HAP-1 (cell line): ENCODE data around the gene AURKAIP1.
"Not testable (repeated sequence)": the region's sequence is repeated elsewhere in the genome, so short reads cannot be mapped to it uniquely, and the experiment has no call there.

Experiments used
- DNase-seq, 2 experiments: peaks; one replicate each; pipeline ENCODE4 v3.0.0-alpha.2; 2016 to 2020; ENCODE audit warnings: low spot score in 2 of 2
- H3K27me3 ChIP-seq: fragments of 250-450 bp; sonication (Bioruptor Pico); 2 replicates; pipeline ENCODE4 v1.5.1; 2020; ENCODE audit warnings: low read depth, mild to moderate bottlenecking, moderate library complexity
- H3K36me3 ChIP-seq: fragments of 250-450 bp; sonication (Bioruptor Pico); replicated peaks from 2 replicates; pipeline ENCODE4 v1.5.1; 2020; ENCODE audit warnings: mild to moderate bottlenecking
- H3K4me1 ChIP-seq: fragments of 250-450 bp; sonication (Bioruptor Pico); 2 replicates; pipeline ENCODE4 v1.5.1; 2020; ENCODE audit warnings: mild to moderate bottlenecking
- H3K4me3 ChIP-seq: fragments of 250-450 bp; sonication (Bioruptor Pico); 2 replicates; pipeline ENCODE4 v1.5.1; 2020; ENCODE audit warnings: mild to moderate bottlenecking, moderate library complexity
- H3K9me3 ChIP-seq: fragments of 250-450 bp; sonication (Bioruptor Pico); 2 replicates; pipeline ENCODE4 v1.5.1; 2020; ENCODE audit warnings: mild to moderate bottlenecking, moderate library complexity
- in situ Hi-C: fragments of 300-500 bp; cut with MboI; formaldehyde crosslinking; loops from 3 replicates; pipeline ENCODE4 v1.14.3; 2020; ENCODE audit warnings: low sequenced_read_pairs, inconsistent platforms, mixed read lengths

Gene AURKAIP1

DNA sequence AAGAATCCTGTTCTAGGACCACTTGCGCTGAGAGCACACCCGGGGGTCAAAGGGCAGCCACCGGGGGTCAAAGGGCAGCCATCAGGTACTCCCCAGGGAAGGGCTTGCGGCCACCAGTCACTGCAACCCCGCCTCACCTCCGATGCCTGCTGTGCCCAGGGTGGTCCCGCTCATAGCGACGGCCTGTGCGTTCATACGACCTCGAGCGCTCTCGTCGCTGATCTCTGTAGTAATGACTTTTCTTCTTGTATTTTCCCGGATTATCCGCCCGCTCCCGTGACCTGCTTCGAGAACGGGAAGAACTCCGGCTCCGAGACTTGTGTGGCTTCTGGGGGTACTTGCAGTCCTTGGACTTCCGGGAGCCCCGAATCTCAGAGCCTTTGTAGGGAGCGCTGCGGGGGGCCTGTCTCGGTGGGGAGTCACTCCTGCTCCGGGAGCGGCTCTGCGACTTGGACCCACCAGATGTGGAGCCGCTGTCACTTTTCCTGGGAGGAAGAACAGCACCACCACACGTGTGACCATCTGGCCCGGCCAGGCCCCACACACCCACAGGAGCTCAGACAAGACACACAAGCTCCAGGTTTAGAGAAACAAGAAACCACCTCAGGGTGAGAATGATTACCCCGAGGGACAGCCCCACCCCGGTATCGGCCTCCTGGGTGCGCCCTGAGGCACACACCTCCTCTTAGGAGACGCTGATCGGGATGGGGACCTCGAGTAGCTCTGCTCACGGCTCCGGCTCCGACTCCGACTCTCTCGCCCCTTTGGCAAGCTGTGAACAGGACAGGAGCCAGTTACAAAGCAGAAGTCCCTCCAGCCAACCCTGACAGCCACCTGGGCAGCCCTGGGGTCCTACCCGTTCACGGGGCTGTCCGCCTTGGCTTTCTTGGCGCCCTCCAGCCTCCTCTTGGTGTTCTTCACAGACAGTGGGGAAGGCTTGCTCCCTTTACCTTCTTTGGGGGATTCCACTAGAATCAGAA, 12.4 kb upstream of the AURKAIP1 start:
- Histone ChIP-seq H3K36me3 (peaks cover 69% of the 10 kb centered on the region), H3K9me3 (no peaks in the 10 kb centered on the region)

GRCh38 chr1:1385931-1386330, 10.9 kb upstream of the AURKAIP1 start:
- Histone ChIP-seq H3K4me3 (no peak overlapping the region), H3K36me3 (peaks cover 58% of the 10 kb centered on the region), H3K4me1 (no peaks in the 10 kb centered on the region), H3K9me3 (no peaks in the 10 kb centered on the region), H3K27me3 (no peaks in the 10 kb centered on the region)
- in situ Hi-C loops, result no loop called here
- DNase-seq, result no peak

More for the DNA sequence above, 12.4 kb upstream of the AURKAIP1 start:
- Histone ChIP-seq H3K4me3 (no peak overlapping the region), H3K27me3 (no peaks in the 10 kb centered on the region), H3K4me1 (no peaks in the 10 kb centered on the region)
- in situ Hi-C loops, result no loop called here
- no peak for DNase-seq

DNA sequence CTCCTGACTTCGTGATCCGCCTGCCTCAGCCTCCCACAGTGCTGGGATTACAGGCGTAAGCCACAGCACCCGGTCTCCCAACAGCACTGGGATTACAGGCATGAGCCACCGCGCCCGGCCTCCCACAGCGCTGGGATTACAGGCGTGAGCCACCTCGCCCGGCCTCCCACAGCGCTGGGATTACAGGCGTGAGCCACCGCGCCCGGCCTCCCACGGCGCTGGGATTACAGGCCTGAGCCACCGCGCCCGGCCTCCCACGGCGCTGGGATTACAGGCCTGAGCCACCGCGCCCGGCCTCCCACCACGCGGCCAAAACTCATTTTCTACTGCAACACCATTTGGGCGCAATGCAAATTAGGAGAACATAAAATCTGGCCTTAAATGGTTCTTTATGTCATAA, 10.3 kb upstream of the AURKAIP1 start:
- H3K27me3 ChIP-seq, H3K9me3 ChIP-seq, H3K4me3 ChIP-seq, in situ Hi-C loops, H3K4me1 ChIP-seq, DNase-seq: not testable (repeated sequence)
- peaks cover 52% of the 10 kb centered on the region for H3K36me3 ChIP-seq

GRCh38 chr1:1381294-1381693, 6.3 kb upstream of the AURKAIP1 start:
- Histone ChIP-seq H3K27me3 (no peaks in the 10 kb centered on the region), H3K4me1 (no peaks in the 10 kb centered on the region), H3K36me3 (peaks cover 13% of the 10 kb centered on the region), H3K4me3 (no peak overlapping the region), H3K9me3 (no peaks in the 10 kb centered on the region)
- in situ Hi-C loops, result no loop called here
- no peak for DNase-seq

DNA sequence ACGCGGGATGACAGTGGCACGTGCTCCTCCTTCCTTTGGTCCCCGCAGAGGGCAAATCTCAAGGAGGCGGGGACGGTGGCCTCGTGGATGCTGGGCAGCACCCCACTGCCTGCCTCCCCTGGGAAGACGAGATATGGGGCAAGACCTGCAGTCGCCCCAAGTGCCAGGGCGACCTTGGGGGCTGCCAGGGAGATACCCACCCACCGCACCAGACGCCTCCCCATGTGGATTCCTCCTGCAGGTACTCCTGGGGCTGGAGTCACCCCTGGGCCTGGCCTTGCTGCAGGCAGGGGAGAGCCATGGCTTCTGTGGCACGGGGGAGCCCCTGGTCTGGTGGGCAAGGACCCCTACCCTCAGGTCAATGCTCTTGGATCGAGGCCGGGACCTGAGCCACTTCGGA, 5.9 kb upstream of the AURKAIP1 start:
- Histone ChIP-seq H3K4me1 (no peaks in the 10 kb centered on the region), H3K27me3 (no peaks in the 10 kb centered on the region), H3K4me3 (no peak overlapping the region), H3K36me3 (peaks cover 11% of the 10 kb centered on the region), H3K9me3 (no peaks in the 10 kb centered on the region)
- no peak for DNase-seq
- in situ Hi-C loops, result no loop called here

GRCh38 chr1:1377540-1378205, 2.7 kb upstream of the AURKAIP1 start:
- H3K27me3 ChIP-seq, result no peaks in the 10 kb centered on the region
- in situ Hi-C loops, result no loop called here
- DNase-seq, result no peak
- H3K9me3 ChIP-seq, result no peaks in the 10 kb centered on the region
- peaks cover 27% of the 10 kb centered on the region for H3K36me3 ChIP-seq
- H3K4me3 ChIP-seq, result no peak overlapping the region
- peaks cover 7% of the 10 kb centered on the region for H3K4me1 ChIP-seq

DNA sequence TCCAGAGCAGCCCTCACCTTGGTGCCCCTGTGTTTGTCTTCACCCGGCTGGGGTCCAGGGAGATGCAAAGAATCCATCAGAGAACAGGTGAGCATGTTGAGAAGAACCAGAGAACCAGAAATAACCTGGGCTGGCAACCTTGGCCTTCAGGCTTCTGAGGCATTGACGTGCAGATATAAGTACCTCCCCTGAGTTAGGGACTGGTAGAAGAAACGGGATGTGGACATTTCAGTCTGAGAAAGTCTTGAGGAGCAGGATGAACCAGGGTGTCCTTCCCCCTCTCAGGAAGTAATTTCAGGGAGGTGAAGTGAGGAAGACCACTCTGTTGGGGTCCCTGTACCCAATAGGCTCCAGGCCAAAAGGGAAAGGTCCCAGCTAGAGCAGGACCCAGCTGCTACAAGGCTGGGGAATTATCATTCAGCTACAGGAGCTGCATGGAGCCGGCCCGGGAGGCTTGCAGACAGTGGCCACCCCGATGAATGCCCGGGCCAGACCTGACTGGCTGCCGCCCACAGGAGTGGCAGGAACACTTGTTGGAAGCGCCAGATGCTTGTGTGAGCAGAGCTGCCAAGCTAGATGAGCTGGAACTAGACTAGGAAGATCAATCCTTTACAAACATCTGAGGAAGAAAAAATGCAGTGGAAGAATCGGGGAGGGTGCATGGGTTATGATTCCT, 1.7 kb upstream of the AURKAIP1 start:
- Histone ChIP-seq H3K36me3 (peaks cover 33% of the 10 kb centered on the region), H3K4me1 (peaks cover 7% of the 10 kb centered on the region), H3K9me3 (no peaks in the 10 kb centered on the region), H3K27me3 (no peaks in the 10 kb centered on the region), H3K4me3 (no peak overlapping the region)
- DNase-seq, result no peak
- in situ Hi-C loops, result no loop called here

GRCh38 chr1:1374589-1374928, 448 bp downstream of the AURKAIP1 start:
- no peaks in the 10 kb centered on the region for H3K9me3 ChIP-seq

GRCh38 chr1:1373815-1374588, 1.0 kb downstream of the AURKAIP1 start:
- Histone ChIP-seq H3K4me1 (peaks cover 7% of the 10 kb centered on the region), H3K27me3 (no peaks in the 10 kb centered on the region), H3K36me3 (peaks cover 33% of the 10 kb centered on the region), H3K9me3 (no peaks in the 10 kb centered on the region), H3K4me3 (peak overlapping the region; percentile 83)
- no peak for DNase-seq
- in situ Hi-C loops, result no loop called here

More at GRCh38 chr1:1374589-1374928, 448 bp downstream of the AURKAIP1 start:
- no peaks in the 10 kb centered on the region for H3K27me3 ChIP-seq
- no peak for DNase-seq
- H3K4me1 ChIP-seq, result peaks cover 7% of the 10 kb centered on the region
- H3K36me3 ChIP-seq, result peaks cover 33% of the 10 kb centered on the region
- peak overlapping the region; percentile 83 for H3K4me3 ChIP-seq
- in situ Hi-C loops, result no loop called here

DNA sequence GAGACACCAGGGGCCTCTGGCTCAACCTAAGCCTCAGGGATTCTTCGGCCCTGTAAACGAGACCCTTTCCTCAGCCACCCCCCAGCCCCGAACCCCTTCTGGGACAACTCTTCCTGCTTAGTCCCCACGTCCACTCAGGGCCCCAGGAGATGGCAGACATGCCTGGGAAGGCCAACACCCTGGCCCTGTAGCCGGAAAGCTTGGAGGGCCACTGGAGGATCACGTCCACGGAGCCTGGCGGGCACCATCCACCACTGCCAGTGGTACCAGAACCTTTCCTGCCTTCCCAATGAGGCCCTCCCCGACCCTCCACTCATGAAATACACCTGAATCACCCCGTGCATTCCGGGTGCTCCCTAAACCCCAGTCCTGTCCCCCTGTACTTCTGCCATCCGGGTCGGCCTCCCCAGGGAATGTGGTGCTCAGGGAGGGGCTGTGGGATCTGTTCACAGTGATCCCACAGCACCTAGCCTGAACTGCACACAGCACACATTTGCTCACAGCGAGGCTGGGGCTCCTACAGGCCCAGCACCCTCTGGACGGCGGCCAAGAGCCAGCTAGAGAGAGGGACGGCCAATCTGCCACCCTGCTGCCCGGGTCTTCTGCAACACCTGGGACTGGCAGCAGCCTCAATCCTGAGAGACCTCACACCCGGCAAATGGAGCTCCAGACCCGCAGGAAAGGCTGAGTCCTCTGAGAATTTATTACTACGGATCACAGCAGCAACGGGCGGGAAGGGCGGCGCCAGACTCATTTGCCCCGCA, 1.8 kb downstream of the AURKAIP1 start:
- in situ Hi-C loops, result no loop called here
- no peak for DNase-seq
- no peak overlapping the region for H3K4me3 ChIP-seq

DNA sequence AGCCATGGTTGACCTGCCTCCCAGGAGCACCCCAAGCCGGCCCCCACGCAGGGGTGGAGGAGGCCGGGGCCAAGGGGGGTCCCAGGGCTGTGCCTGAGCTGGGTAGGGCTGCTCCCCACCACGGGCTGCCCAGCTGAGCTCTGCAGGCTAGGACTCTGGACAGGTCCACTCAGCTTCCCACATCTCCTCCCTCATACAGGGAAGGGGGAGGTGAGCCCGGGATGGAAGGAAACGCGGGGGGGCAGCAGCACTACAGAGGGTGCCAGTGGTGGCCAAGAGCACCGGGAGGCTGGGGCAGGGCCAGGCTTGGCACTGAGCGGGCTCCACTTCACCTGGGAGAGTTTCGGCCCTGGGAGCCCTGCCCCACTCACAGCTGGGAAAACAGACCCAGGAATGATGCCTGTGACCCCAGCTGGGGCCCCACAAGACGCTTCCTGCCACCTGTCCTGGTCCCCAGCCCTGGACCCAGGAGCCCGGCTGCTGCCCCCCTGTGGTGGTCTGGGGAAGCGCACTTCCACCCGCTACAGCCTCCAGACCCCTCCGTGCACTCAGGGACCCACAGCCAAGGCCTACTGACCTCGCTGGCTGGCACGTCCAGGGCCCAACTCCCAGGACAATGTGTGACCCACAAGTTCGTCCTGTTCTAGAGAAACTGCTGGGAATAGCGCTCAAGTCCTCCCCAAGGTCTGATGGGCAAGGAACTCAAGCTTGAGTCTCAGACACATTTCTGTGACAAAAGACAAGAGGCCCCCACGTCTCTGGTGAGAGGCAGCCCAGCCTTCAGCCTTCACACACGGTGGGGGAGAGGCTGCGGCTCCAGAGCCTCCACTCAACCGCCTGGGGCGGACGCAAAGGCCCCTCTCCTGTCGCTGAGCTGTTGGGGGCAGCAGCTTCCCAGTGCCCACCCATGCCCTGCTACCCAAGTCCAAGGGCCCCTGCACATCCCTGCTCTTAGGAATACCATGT, 3.0 kb downstream of the AURKAIP1 start:
- H3K36me3 ChIP-seq, result peaks cover 33% of the 10 kb centered on the region
- in situ Hi-C loops, result no loop called here
- H3K27me3 ChIP-seq, result no peaks in the 10 kb centered on the region
- H3K9me3 ChIP-seq, result no peaks in the 10 kb centered on the region
- no peak overlapping the region for H3K4me3 ChIP-seq
- DNase-seq, result peak in 1 of 2 experiments; percentile 88
- H3K4me1 ChIP-seq, result peaks cover 7% of the 10 kb centered on the region

More for the DNA sequence above, 1.8 kb downstream of the AURKAIP1 start:
- Histone ChIP-seq H3K4me1 (peaks cover 7% of the 10 kb centered on the region), H3K9me3 (no peaks in the 10 kb centered on the region), H3K27me3 (no peaks in the 10 kb centered on the region), H3K36me3 (peaks cover 33% of the 10 kb centered on the region)

DNA sequence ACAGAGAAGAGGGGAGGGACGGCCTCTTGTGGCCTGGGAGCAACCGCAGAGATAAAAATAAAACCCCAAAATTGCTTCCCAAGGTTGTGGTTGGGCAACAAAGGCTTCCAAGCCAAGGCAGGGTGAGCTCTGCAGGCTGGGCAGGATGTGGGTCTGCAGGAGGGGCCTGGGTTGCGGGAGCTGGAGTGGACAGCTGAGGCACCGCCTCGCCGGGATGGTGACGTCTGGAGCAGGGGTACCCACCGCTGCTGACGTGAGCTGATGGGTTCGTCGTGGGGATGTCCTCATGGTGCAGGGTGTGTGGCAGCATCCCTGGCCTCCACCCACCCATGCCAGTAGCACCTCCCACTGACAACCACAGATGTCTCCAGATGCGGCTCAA, 3.7 kb downstream of the AURKAIP1 start:
- peaks cover 32% of the 10 kb centered on the region for H3K36me3 ChIP-seq
- no peak overlapping the region for H3K4me3 ChIP-seq
- DNase-seq, result no peak
- H3K9me3 ChIP-seq, result no peaks in the 10 kb centered on the region
- H3K4me1 ChIP-seq, result peaks cover 7% of the 10 kb centered on the region
- in situ Hi-C loops, result no loop called here
- H3K27me3 ChIP-seq, result no peaks in the 10 kb centered on the region
